Measurements from ENCODE around the gene CNTRL.

GRCh38 chr9:121156263-121156731 lies 81.5 kb downstream of the CNTRL start:
- TF ChIP-seq CTCF (IDR thresholded peaks at IDR 0.05; ENCODE audit: low read depth, low read length, missing input control) (no peak), ZBTB33 (IDR thresholded peaks at IDR 0.05) (no peak), TAF1 (conservative IDR thresholded peaks at IDR 0.05) (no peak), EGR1 (IDR thresholded peaks at IDR 0.05; ENCODE audit: low read depth in 2 of 2) (no peak), RAD21 (IDR thresholded peaks at IDR 0.05) (no peak), MAX (IDR thresholded peaks at IDR 0.05) (no peak), GABPA (IDR thresholded peaks at IDR 0.05 in 1 of 2, conservative IDR thresholded peaks at IDR 0.05 in 1 of 2) (no peak), YY1 (IDR thresholded peaks at IDR 0.05) (no peak), SP1 (IDR thresholded peaks at IDR 0.05) (no peak)
- TF ChIP-seq, protein P1, sequence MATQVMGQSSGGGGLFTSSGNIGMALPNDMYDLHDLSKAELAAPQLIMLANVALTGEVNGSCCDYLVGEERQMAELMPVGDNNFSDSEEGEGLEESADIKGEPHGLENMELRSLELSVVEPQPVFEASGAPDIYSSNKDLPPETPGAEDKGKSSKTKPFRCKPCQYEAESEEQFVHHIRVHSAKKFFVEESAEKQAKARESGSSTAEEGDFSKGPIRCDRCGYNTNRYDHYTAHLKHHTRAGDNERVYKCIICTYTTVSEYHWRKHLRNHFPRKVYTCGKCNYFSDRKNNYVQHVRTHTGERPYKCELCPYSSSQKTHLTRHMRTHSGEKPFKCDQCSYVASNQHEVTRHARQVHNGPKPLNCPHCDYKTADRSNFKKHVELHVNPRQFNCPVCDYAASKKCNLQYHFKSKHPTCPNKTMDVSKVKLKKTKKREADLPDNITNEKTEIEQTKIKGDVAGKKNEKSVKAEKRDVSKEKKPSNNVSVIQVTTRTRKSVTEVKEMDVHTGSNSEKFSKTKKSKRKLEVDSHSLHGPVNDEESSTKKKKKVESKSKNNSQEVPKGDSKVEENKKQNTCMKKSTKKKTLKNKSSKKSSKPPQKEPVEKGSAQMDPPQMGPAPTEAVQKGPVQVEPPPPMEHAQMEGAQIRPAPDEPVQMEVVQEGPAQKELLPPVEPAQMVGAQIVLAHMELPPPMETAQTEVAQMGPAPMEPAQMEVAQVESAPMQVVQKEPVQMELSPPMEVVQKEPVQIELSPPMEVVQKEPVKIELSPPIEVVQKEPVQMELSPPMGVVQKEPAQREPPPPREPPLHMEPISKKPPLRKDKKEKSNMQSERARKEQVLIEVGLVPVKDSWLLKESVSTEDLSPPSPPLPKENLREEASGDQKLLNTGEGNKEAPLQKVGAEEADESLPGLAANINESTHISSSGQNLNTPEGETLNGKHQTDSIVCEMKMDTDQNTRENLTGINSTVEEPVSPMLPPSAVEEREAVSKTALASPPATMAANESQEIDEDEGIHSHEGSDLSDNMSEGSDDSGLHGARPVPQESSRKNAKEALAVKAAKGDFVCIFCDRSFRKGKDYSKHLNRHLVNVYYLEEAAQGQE (IDR thresholded peaks at IDR 0.05), result no peak

All from liver (tissue), 3 donors.